ENCODE measurements around the gene LAMTOR2.

The LAMTOR2 gene

GRCh38 chr1:156099282-156099681 is 44.7 kb downstream of the LAMTOR2 start:
- DNase-seq (ENCODE audit: low read depth in 2 of 2), result no peak

- no peak for DNase-seq (ENCODE audit: low read depth in 2 of 2)
Observed at GRCh38 chr1:156100205-156100995, 45.8 kb downstream of the LAMTOR2 start.

- DNase-seq (ENCODE audit: low read depth in 2 of 2), result no peak
Observed at GRCh38 chr1:156101880-156102279, 47.3 kb downstream of the LAMTOR2 start.

GRCh38 chr1:156102633-156103511 is 48.3 kb downstream of the LAMTOR2 start:
- no peak for DNase-seq (ENCODE audit: low read depth in 2 of 2)

GRCh38 chr1:156103521-156103947 is 49.0 kb downstream of the LAMTOR2 start:
- no peak for DNase-seq (ENCODE audit: low read depth in 2 of 2)

DNA sequence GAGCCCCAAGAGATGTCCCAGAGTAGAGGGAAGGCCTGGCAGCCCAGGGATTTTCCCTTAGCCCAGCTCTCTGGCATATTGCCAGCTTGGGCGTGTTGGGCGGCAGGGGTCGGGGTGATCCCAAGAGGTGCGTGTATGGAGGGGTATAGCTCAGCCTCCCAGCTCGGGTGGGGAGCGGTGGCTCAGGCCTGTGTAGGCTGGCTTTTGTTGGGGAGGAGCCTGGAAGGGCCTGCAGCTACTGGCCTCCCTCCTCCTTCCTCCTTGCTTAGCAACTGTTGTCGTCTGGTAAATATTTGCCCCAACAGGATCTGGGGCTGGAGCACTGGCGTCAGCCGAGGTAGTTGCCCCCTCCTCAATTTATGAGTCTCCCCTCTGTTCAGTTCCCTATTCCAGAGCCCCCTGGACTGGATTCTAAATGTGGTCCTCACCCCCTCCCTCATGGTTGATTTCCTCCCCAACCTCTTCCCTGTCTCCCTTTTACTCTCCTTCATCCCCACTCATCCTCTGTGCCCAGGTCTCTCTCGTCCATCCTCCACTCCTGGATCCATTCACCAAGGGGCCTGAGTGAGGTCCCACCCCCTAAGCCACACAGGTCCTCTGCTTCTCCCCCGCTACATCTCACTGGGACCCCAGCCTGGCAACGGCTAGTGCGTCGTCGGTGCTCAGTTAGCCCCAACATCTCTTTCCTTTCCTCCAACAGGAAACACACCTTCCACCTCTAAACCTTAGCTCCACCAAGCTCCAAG is 49.7 kb downstream of the LAMTOR2 start:
- no peak for DNase-seq (ENCODE audit: low read depth in 2 of 2)

DNA sequence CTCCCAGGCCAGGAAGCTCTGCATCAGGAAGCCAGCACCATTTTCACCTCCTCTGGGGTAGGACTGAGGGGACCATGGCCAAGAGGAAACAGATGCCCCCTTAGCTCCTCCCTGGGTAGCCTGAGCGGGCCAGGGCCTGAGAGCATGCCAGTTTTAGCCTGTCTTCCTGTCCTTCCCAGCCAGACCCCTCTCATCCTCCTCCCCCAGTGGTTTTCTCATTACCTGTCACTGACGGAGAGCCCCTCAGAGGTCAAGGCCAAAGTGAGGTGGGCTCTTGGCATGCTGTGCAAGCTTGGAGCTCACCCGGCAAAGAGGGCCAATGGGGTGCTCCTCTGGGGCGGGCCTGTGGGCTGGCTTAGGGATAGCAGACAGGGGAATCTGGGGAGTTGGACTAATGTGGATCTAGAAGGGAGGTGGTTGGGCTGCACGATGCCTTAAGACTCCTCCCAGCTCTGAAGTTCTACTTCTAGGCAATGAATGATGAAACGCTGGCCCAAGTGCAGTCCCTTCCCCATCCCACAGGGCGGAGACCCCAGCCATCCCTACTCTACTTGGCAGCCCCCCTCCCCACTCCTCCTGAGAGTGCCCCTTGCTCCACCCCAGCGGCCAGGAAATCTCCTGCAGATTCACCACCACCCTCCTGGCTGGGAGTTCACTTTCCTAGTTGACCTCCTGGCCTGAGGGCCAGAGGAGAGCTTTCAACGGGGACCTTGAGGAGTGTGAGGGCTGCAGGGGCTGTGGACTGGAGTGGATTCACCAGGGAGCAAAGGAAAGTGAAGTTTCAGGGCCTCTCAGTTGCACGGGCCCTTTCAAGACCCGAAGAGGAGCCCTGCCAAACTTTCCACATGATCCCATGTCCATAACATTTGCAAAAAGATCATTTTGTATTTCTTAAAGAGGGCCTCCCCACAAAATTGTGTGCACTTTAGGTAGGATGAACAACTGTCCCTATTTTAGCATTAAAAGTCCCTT is 50.6 kb downstream of the LAMTOR2 start:
- DNase-seq (ENCODE audit: low read depth in 2 of 2), result no peak

DNA sequence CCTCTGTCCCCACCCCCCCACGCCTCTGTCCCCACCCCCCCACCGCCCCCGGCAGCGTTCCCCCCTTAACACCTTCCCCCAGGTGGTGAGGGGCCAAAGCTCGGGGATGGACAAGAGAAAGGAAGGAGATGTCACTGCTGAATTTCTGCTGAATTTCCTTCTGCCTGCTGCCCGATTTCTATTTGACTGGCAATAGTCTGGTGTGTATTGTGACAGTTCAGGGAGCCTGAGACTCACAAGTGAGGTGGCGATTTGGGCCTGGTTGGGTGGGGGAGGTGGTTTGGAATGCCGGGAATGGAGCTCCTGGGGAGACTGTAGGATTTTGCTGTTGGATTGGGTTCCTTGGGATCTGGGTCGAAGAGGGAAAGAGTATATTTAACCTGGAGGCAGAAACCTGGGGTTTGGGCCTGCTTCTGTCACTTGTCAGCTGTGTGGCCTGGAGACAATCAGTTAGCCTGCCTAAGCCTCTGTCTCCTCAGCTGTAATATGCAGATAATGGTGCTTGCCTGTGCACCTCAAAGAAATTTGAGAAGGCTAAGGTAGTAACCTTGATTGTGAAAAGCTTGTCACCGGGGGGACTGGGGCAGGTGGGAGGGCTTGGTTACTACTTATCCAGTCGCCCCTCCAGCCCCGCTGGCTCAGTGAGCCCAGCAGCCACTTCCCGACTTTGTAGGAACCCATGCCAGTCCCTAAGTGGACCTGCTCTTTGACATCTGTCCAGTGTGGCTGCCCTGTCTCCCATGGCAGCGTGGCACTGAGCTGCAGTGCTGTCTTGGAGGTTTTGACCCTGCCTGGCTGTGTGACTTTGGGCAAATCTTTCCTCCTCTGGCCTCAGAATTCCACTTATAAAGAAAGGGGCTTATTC is 52.3 kb downstream of the LAMTOR2 start:
- no peak for DNase-seq (ENCODE audit: low read depth in 2 of 2)

GRCh38 chr1:156108057-156108456 is 53.5 kb downstream of the LAMTOR2 start:
- no peak for DNase-seq (ENCODE audit: low read depth in 2 of 2)
